ENCODE measurements around the gene CCDC57. TPM values are rescaled to one million over a fixed set of nuclear protein-coding genes. Genes with fewer than 3 reads are reported as not detected.
"Not testable (repeated sequence)": the region's sequence is repeated elsewhere in the genome, so short reads cannot be mapped to it uniquely, and the experiment has no call there.

The CCDC57 gene
- polyA plus RNA-seq, 1 donor from 2014 or later, result 70.9 TPM

DNA sequence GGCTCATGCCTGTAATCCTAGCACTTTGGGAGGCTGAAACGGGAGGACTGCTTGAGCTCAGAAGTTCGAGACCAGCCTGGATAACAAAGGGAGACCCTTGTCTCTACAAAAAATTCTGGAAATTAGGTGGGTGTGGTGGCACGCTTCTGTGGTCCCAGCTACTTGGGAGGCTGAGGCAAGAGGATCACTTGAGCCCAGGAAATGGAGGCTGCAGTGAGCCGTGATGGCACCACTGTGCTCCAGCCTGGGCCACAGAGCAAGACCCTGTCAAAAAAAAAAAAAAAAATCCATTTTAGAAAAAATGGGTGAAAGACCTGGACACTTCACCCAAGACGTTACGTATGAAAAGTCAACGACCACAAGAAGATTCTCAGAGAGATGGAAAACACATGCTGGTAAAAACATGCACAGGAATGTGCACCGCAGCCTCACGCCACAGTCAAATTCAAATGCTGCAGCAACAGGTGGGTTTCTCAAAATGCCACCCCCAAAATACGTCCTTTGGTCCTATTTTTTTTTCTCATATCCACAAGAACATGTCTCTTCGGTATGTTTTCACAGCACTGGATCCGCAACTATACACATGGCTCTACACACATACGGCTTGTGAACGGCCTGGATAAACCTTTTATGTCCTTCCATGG, 43.7 kb upstream of the CCDC57 start:
- no peaks in the 10 kb centered on the region for H3K36me3 ChIP-seq (ENCODE audit: insufficient read depth, low read length)
- H3K27me3 ChIP-seq (ENCODE audit: insufficient read depth, low read depth, low read length), result no peaks in the 10 kb centered on the region
- H3K4me3 ChIP-seq (ENCODE audit: low read length), result no peak overlapping the region
- TF ChIP-seq EP300 (conservative IDR thresholded peaks at IDR 0.05; ENCODE audit: poor library complexity, severe bottlenecking) (no peak), CTCF (IDR thresholded peaks at IDR 0.05; ENCODE audit: poor library complexity, severe bottlenecking) (no peak), POLR2AphosphoS5 (IDR thresholded peaks at IDR 0.05) (no peak), REST (IDR thresholded peaks at IDR 0.05; ENCODE audit: borderline replicate concordance) (no peak), SMC3 (conservative IDR thresholded peaks at IDR 0.05; ENCODE audit: poor library complexity) (no peak)
- no peaks in the 10 kb centered on the region for H3K9me3 ChIP-seq (ENCODE audit: low read length)
- H3K27ac ChIP-seq (ENCODE audit: low read length), result no peak overlapping the region
- peaks cover 13% of the 10 kb centered on the region for H4K20me1 ChIP-seq (ENCODE audit: insufficient read depth)
- peaks cover 24% of the 10 kb centered on the region for H3K79me2 ChIP-seq (replicated peaks; ENCODE audit: insufficient read depth, low read length)
- H3K4me2 ChIP-seq (ENCODE audit: low read length), result no peak overlapping the region
- no peaks in the 10 kb centered on the region for H3F3A ChIP-seq (ENCODE audit: insufficient read depth, low read length, poor library complexity, severe bottlenecking)
- H3K9ac ChIP-seq (ENCODE audit: low read length), result no peak overlapping the region
- H2AFZ ChIP-seq (ENCODE audit: low read depth, low read length), result no peak overlapping the region
- H3K9me2 ChIP-seq (ENCODE audit: insufficient read depth, low read length), result no peaks in the 10 kb centered on the region

DNA sequence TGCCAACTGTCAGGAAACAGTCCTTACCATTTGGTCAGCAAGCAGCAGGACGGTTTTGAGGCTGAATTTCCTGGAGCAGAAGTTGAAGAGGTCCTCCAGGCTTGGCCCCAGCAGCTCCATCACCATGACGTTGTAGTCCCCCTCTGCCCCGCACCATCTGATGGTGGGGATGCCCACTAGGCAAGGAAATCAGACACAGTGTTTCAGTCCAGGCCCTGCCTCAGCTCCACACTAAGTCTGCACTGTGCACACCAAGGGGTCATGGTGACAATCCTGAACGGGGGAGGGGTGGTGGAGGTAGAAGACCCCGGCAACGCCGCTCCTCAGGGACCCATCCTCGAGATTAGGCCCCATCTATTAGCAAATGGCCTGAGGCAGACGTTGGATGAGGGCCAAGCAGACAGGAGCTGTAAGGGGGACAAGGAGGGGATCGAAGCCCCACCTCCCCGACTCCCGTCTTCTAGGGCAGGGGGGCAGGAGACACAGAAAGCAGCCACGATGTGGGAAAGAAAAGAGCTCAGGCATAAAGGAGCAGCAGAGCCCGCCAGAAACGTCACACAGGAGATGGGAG, 42.8 kb upstream of the CCDC57 start:
- TF ChIP-seq EZH2 (IDR thresholded peaks at IDR 0.05; ENCODE audit: borderline replicate concordance, insufficient read depth, low read length, poor library complexity, severe bottlenecking), result no peak
- TF ChIP-seq EP300 (conservative IDR thresholded peaks at IDR 0.05; ENCODE audit: poor library complexity, severe bottlenecking), result no peak
- no peak for TF ChIP-seq CTCF (IDR thresholded peaks at IDR 0.05; ENCODE audit: poor library complexity, severe bottlenecking)
- no peak for TF ChIP-seq MXI1 (conservative IDR thresholded peaks at IDR 0.05; ENCODE audit: poor library complexity, severe bottlenecking)
- TF ChIP-seq POLR2AphosphoS5 (IDR thresholded peaks at IDR 0.05), result no peak
- TF ChIP-seq SMC3 (conservative IDR thresholded peaks at IDR 0.05; ENCODE audit: poor library complexity), result no peak
- TF ChIP-seq TAF1 (IDR thresholded peaks at IDR 0.05; ENCODE audit: low read depth), result no peak
- TF ChIP-seq REST (IDR thresholded peaks at IDR 0.05; ENCODE audit: borderline replicate concordance), result no peak
- no peak for TF ChIP-seq RAD21 (conservative IDR thresholded peaks at IDR 0.05)
- Histone ChIP-seq H3K9me3 (ENCODE audit: low read length) (no peaks in the 10 kb centered on the region), H3F3A (ENCODE audit: insufficient read depth, low read length, poor library complexity, severe bottlenecking) (no peaks in the 10 kb centered on the region), H2AFZ (ENCODE audit: low read depth, low read length) (no peak overlapping the region), H3K79me2 (replicated peaks; ENCODE audit: insufficient read depth, low read length) (peaks cover 27% of the 10 kb centered on the region), H3K9ac (ENCODE audit: low read length) (no peak overlapping the region), H3K4me2 (ENCODE audit: low read length) (no peak overlapping the region), H3K27me3 (ENCODE audit: insufficient read depth, low read depth, low read length) (no peaks in the 10 kb centered on the region), H3K36me3 (ENCODE audit: insufficient read depth, low read length) (no peaks in the 10 kb centered on the region), H3K9me2 (ENCODE audit: insufficient read depth, low read length) (no peaks in the 10 kb centered on the region), H3K4me3 (ENCODE audit: low read length) (no peak overlapping the region), H3K27ac (ENCODE audit: low read length) (no peak overlapping the region), H4K20me1 (ENCODE audit: insufficient read depth) (peaks cover 13% of the 10 kb centered on the region)

DNA sequence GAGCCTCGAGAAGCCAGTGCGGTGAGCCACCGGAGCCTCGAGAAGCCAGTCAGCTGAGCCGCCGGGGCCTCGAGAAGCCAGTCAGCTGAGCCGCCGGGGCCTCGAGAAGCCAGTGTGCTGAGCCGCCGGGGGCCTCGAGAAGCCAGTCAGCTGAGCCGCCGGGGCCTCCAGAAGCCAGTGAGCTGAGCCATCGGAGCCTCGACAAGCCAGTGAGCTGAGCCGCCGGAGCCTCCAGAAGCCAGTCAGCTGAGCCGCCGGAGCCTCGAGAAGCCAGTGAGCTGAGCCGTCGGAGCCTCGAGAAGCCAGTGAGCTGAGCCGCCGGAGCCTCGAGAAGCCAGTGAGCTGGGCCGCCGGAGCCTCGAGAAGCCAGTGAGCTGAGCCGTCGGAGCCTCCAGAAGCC, 42.1 kb upstream of the CCDC57 start:
- not testable (repeated sequence) for H3K9ac ChIP-seq (ENCODE audit: low read length); H3K9me3 ChIP-seq (ENCODE audit: low read length); H3K27me3 ChIP-seq (ENCODE audit: insufficient read depth, low read depth, low read length); H3K27ac ChIP-seq (ENCODE audit: low read length); H2AFZ ChIP-seq (ENCODE audit: low read depth, low read length); H3K4me2 ChIP-seq (ENCODE audit: low read length); H3F3A ChIP-seq (ENCODE audit: insufficient read depth, low read length, poor library complexity, severe bottlenecking); H3K9me2 ChIP-seq (ENCODE audit: insufficient read depth, low read length); H3K36me3 ChIP-seq (ENCODE audit: insufficient read depth, low read length); H3K4me3 ChIP-seq (ENCODE audit: low read length)
- Histone ChIP-seq H3K79me2 (replicated peaks; ENCODE audit: insufficient read depth, low read length) (peaks cover 27% of the 10 kb centered on the region), H4K20me1 (ENCODE audit: insufficient read depth) (peaks cover 13% of the 10 kb centered on the region)

All from neural cell (in vitro differentiated cells).